ENCODE results near the gene SLC34A3. TPM values are rescaled to one million over a fixed set of nuclear protein-coding genes. Genes with fewer than 3 reads are reported as not detected.

SLC34A3 gene
- total and polyA plus RNA-seq, 3 experiments from 2014 or later = not detected

DNA sequence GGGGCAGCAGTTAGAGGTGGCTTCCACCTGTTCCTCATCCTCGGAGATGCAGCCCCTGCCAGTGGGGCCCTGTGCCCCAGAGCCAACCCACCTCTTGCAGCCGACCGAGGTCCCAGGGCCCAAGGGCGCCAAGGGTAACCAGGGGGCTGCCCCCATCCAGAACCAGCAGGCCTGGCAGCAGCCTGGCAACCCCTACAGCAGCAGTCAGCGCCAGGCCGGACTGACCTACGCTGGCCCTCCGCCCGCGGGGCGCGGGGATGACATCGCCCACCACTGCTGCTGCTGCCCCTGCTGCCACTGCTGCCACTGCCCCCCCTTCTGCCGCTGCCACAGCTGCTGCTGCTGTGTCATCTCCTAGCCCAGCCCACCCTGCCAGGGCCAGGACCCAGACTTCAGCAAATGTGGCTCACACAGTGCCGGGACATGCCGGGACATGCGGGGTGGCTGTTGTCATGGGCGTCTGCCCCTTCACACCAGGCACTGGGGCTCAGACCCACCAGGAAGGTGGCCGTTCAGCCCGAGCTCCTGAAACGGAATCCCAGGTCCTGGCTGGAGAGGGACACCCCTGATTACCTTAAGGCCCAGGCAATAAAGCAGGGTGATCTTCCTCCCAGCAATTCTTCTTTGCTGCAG is 4.9 kb upstream of the SLC34A3 start:
- no peak for DNase-seq
- peak overlapping the region in 1 of 8 donors; percentile 50 for H3K27ac Mint-ChIP-seq
- POLR2A ChIA-PET = interaction anchor here (0.6 kb wide), 1 partner anchor 34 kb away, joined by 4 read pairs; no protein-coding TSS in a partner anchor
- no peak overlapping the region for H3K4me3 Mint-ChIP-seq
- Histone ChIP-seq H3K4me3 (ENCODE audit: low read length) (no peak overlapping the region), H3K36me3 (ENCODE audit: insufficient read depth, low read length) (no peaks in the 10 kb centered on the region), H3K27ac (ENCODE audit: low read depth, low read length) (no peak overlapping the region), H3K4me1 (ENCODE audit: insufficient read depth, low read length) (peaks cover 13% of the 10 kb centered on the region), H3K9me3 (ENCODE audit: low read length) (no peaks in the 10 kb centered on the region), H3K27me3 (ENCODE audit: insufficient read depth, low read length, poor library complexity, severe bottlenecking) (no peaks in the 10 kb centered on the region)
- H3K36me3 Mint-ChIP-seq = no peaks in the 10 kb centered on the region
- H3K4me1 Mint-ChIP-seq = peaks cover 4 to 15% (median 5%) of the 10 kb centered on the region in 3 donors
- CTCF ChIA-PET = interaction anchor here (1.1 to 4.6 kb wide), 8 partner anchors 9 to 197 kb away, joined by 3 to 30 read pairs (median 9); partner anchors contain the start of genes ABCA2, ANAPC2, SSNA1 and TUBB4B
- no peaks in the 10 kb centered on the region for H3K9me3 Mint-ChIP-seq
- peaks cover 2 to 4% of the 10 kb centered on the region in 2 donors for H3K27me3 Mint-ChIP-seq

DNA sequence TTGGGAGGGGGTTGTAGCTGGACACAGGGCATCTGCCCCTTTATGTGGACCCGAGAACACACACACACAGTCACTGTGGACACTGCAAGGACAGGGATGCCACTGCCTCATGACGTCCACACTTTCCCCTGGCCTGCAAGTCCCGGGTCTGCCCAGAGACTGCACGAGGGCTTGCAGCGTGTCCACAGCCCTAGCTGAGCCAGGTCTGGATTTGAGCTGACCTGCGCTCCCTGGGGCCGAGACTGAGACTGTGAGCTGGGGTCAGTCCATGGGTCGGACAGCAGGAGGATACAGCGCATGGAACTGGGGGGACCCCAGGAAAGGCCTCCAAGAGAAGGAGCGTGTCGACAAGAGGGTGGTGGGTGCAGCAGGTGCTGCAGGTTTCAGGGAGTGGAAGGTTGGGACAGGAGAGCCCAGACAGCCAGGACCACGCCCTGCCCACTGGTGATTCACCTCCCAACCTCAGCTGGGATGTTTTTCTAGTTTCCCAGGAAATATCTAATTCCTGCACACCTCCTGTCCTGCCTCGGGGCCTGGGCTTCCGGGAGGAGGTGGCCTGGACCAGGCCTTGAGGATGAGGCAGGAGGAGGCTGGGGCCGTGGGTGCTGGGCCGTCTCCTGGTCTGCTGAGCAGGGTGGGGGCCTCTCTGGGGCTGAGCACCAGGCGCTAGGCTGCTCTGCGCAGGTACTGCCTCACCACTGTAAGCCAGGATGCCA is 4.2 kb upstream of the SLC34A3 start:
- Histone ChIP-seq H3K27me3 (ENCODE audit: insufficient read depth, low read length, poor library complexity, severe bottlenecking) (no peaks in the 10 kb centered on the region), H3K4me1 (ENCODE audit: insufficient read depth, low read length) (peaks cover 13% of the 10 kb centered on the region), H3K27ac (ENCODE audit: low read depth, low read length) (no peak overlapping the region), H3K4me3 (ENCODE audit: low read length) (no peak overlapping the region), H3K36me3 (ENCODE audit: insufficient read depth, low read length) (no peaks in the 10 kb centered on the region), H3K9me3 (ENCODE audit: low read length) (no peaks in the 10 kb centered on the region)
- CTCF ChIA-PET = interaction anchor here (0.8 to 4.6 kb wide), 14 partner anchors 10 to 198 kb away, joined by 3 to 30 read pairs (median 5); partner anchors contain the start of genes ABCA2, ANAPC2, DPP7 and NPDC1
- H3K4me1 Mint-ChIP-seq = peaks cover 4 to 15% (median 5%) of the 10 kb centered on the region in 3 donors
- DNase-seq = no peak
- H3K27ac Mint-ChIP-seq = peak overlapping the region in 1 of 8 donors; percentile 50
- POLR2A ChIA-PET = interaction anchor here (0.6 to 1.0 kb wide), 3 partner anchors 26 to 180 kb away, joined by 4 to 5 read pairs (median 4); partner anchors contain the start of gene TPRN
- no peaks in the 10 kb centered on the region for H3K36me3 Mint-ChIP-seq
- H3K9me3 Mint-ChIP-seq = no peaks in the 10 kb centered on the region
- H3K27me3 Mint-ChIP-seq = peaks cover 2 to 4% of the 10 kb centered on the region in 2 donors
- no peak overlapping the region for H3K4me3 Mint-ChIP-seq

DNA sequence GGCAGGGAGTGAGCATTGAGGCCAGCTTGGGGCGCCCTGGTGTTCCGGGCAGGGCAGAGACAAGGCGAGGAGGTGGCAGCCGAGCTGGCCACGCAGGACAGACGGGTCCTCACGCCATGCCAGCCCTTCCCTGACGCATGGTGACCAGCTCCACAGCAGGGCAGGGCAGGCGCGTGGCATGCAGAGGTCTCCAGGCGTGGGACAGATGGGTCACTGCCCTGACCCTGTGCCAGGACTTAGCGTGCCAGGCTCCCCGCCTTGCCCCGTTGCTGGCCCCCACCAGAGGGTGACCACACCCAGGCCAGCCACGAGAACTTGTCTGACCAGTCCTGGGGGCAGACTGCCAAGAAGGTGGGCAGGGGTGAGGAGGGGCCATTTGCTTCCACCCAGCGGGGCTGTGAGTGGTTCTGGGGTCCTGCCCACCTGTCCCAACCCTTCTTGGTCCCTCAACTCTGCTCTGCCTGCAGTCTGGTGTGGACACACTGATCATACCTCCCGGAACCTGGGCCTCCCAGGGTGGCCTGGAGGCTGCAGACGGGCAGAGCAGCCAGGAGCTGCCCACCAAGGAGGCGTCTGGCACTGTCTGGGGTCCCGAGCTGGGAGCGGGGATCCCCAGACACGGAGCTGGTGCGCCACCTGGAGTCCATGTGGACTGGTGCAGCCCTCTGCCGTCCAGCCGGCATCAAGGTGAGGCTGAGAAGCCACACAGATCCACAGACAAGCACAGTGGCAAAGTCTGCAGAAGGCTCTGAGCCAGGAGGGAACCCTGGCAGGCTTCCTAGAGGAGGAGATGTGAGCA is 3.4 kb upstream of the SLC34A3 start, which contains the start of gene RNF224:
RNF224 (plus strand) TSS at position 449 of the 799 bp plus-strand sequence. CDS start 834 bp downstream, outside the sequence.
- peaks cover 4 to 15% (median 5%) of the 10 kb centered on the region in 3 donors for H3K4me1 Mint-ChIP-seq
- peak within 1 kb of the TSS in 3 of 8 donors; percentile 47 to 60 (median 60) for H3K27ac Mint-ChIP-seq

GRCh38 chr9:137227853-137228505 is 2.7 kb upstream of the SLC34A3 start:
- no peak overlapping the region for H3K27ac ChIP-seq (ENCODE audit: low read depth, low read length)
- DNase-seq = no peak
- Mint-ChIP-seq H3K27ac (peak overlapping the region in 2 of 8 donors; percentile 60), H3K27me3 (peaks cover 2 to 7% of the 10 kb centered on the region in 2 donors), H3K36me3 (no peaks in the 10 kb centered on the region), H3K4me1 (peaks cover 4 to 12% (median 4%) of the 10 kb centered on the region in 3 donors), H3K4me3 (peak overlapping the region in 1 of 7 donors; percentile 17), H3K9me3 (no peaks in the 10 kb centered on the region)
- no peaks in the 10 kb centered on the region for H3K27me3 ChIP-seq (ENCODE audit: insufficient read depth, low read length, poor library complexity, severe bottlenecking)
- H3K4me3 ChIP-seq (ENCODE audit: low read length) = no peak overlapping the region
- no peaks in the 10 kb centered on the region for H3K36me3 ChIP-seq (ENCODE audit: insufficient read depth, low read length)
- H3K4me1 ChIP-seq (ENCODE audit: insufficient read depth, low read length) = peaks cover 8% of the 10 kb centered on the region
- ChIA-PET CTCF (interaction anchor here (0.6 to 4.6 kb wide), 15 partner anchors 9 to 441 kb away, joined by 3 to 30 read pairs (median 6); partner anchors contain the start of genes ABCA2, ANAPC2, DPP7 and MAN1B1), POLR2A (no interaction called here)
- H3K9me3 ChIP-seq (ENCODE audit: low read length) = no peaks in the 10 kb centered on the region

More for the DNA sequence above, 3.4 kb upstream of the SLC34A3 start, which contains the start of gene RNF224:
- Histone ChIP-seq H3K4me3 (ENCODE audit: low read length) (no peak within 1 kb of the TSS), H3K4me1 (ENCODE audit: insufficient read depth, low read length) (peaks cover 13% of the 10 kb centered on the region), H3K27me3 (ENCODE audit: insufficient read depth, low read length, poor library complexity, severe bottlenecking) (no peaks in the 10 kb centered on the region), H3K9me3 (ENCODE audit: low read length) (no peaks in the 10 kb centered on the region), H3K36me3 (ENCODE audit: insufficient read depth, low read length) (no peaks in the 10 kb centered on the region), H3K27ac (ENCODE audit: low read depth, low read length) (no peak within 1 kb of the TSS)
- H3K4me3 Mint-ChIP-seq = peak within 1 kb of the TSS in 2 of 7 donors; percentile 6 to 17
- ChIA-PET CTCF (interaction anchor here (0.8 to 4.6 kb wide), 18 partner anchors 10 to 440 kb away, joined by 3 to 30 read pairs (median 5); partner anchors contain the start of genes ABCA2, ANAPC2, DPP7 and MAN1B1), POLR2A (interaction anchor here (0.7 to 1.0 kb wide), 2 partner anchors 26 to 181 kb away, joined by 4 to 5 read pairs; partner anchors contain the start of gene TPRN)
- H3K9me3 Mint-ChIP-seq = no peaks in the 10 kb centered on the region
- DNase-seq = peak; percentile 73 to 87 (median 76)
- no peaks in the 10 kb centered on the region for H3K36me3 Mint-ChIP-seq
- H3K27me3 Mint-ChIP-seq = peaks cover 2 to 7% of the 10 kb centered on the region in 2 donors

GRCh38 chr9:137228506-137228967 is 2.2 kb upstream of the SLC34A3 start:
- DNase-seq = no peak
- Mint-ChIP-seq H3K4me3 (no peak overlapping the region), H3K27me3 (peaks cover 2 to 7% of the 10 kb centered on the region in 2 donors), H3K4me1 (peaks cover 3 to 8% (median 4%) of the 10 kb centered on the region in 3 donors), H3K27ac (no peak overlapping the region), H3K36me3 (no peaks in the 10 kb centered on the region), H3K9me3 (no peaks in the 10 kb centered on the region)
- no peaks in the 10 kb centered on the region for H3K9me3 ChIP-seq (ENCODE audit: low read length)
- CTCF ChIA-PET = interaction anchor here (0.6 to 4.6 kb wide), 4 partner anchors 39 to 142 kb away, joined by 3 to 30 read pairs (median 14); partner anchors contain the start of genes ANAPC2, MAN1B1 and SSNA1
- H3K4me1 ChIP-seq (ENCODE audit: insufficient read depth, low read length) = peaks cover 6% of the 10 kb centered on the region
- no peaks in the 10 kb centered on the region for H3K27me3 ChIP-seq (ENCODE audit: insufficient read depth, low read length, poor library complexity, severe bottlenecking)
- H3K27ac ChIP-seq (ENCODE audit: low read depth, low read length) = no peak overlapping the region
- POLR2A ChIA-PET = no interaction called here
- H3K36me3 ChIP-seq (ENCODE audit: insufficient read depth, low read length) = no peaks in the 10 kb centered on the region
- H3K4me3 ChIP-seq (ENCODE audit: low read length) = no peak overlapping the region

DNA sequence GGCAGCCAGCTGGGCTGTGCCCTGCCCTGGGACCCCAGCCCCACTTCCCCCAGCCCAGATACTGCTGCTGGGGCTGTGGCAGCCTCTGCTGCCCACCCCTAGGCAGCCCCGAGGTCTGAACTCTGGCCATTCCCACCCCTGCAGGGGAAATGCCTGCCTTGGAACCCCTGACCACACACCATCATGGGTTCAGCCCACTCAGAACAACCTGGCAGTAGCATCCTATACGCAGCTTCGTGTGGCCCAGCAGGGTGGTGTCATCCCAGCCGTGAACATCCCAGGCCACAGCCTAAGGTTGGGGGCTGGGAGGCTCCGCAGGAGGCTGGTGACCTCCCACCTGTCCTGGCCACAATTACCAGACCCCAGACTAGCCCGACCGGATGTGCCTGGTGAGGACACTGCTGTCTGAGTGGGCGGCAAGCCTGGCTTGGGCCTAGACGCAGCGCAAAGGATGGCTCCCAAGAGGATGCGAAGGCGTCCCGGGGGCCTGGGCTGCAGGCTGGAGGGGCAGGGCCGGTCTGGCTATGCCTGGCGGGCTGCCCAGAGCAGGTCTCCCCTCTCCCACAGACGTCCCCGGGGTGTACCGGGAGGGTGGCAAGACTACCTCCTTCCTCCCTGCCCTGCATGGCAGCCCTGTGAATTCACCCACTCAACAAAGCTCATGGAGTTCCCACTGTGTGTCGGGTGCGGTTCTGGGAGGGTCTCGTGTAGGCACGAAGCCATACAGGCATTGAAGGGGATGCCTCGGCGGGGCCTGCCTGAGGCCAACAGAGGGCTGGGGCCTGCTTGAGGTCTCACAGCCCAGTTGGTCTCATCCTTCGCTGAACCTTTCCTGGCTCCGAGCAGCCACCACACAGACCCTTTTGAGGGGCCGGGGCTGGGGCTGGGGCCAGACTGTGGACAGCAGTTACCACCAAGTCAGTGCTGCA is 1.5 kb upstream of the SLC34A3 start:
- Histone ChIP-seq H3K4me1 (ENCODE audit: insufficient read depth, low read length) (no peaks in the 10 kb centered on the region), H3K27me3 (ENCODE audit: insufficient read depth, low read length, poor library complexity, severe bottlenecking) (no peaks in the 10 kb centered on the region), H3K27ac (ENCODE audit: low read depth, low read length) (no peak overlapping the region), H3K9me3 (ENCODE audit: low read length) (no peaks in the 10 kb centered on the region), H3K4me3 (ENCODE audit: low read length) (no peak overlapping the region), H3K36me3 (ENCODE audit: insufficient read depth, low read length) (no peaks in the 10 kb centered on the region)
- Mint-ChIP-seq H3K36me3 (no peaks in the 10 kb centered on the region), H3K9me3 (no peaks in the 10 kb centered on the region), H3K27me3 (peaks cover 2 to 7% of the 10 kb centered on the region in 2 donors), H3K4me1 (peaks cover 3 to 5% (median 4%) of the 10 kb centered on the region in 3 donors), H3K4me3 (no peak overlapping the region), H3K27ac (no peak overlapping the region)
- ChIA-PET CTCF (interaction anchor here (1.7 kb wide), 1 partner anchor 10 kb away, joined by 4 read pairs; no protein-coding TSS in a partner anchor), POLR2A (no interaction called here)
- no peak for DNase-seq
